ENCODE data around the gene CEP85. TPM values are rescaled to one million over a fixed set of nuclear protein-coding genes. Genes with fewer than 3 reads are reported as not detected.

Gene CEP85
- total and polyA plus RNA-seq, 12 donors: 7.0 to 74.5 (median 52.0) TPM

- Histone ChIP-seq H3K9me3 (no peaks in the 10 kb centered on the region), H3K4me1 (peaks cover 3 to 97% (median 51%) of the 10 kb centered on the region in 9 donors), H3K4me3 (no peak overlapping the region), H3K36me3 (peaks cover 0 to 10% (median 0%) of the 10 kb centered on the region in 9 donors), H3K27ac (peak overlapping the region in 9 of 10 donors; percentile 19 to 98 (median 55)), H3K27me3 (no peaks in the 10 kb centered on the region)
- ATAC-seq (no peak), DNase-seq (no peak)
- intact Hi-C loops (cut with DNase I): loop anchor here in 1 of 10 donors (5.0 kb wide), 1 partner anchor 34 kb away; no protein-coding TSS in a partner anchor
- 60 to 69% methylated on average over 5 of the region's 5 CpGs for whole genome bisulfite sequencing, 2 donors
- TF ChIP-seq CTCF (IDR thresholded peaks at IDR 0.05): no peak
These were observed 54.4 kb downstream of the CEP85 start for GRCh38 chr1:26288311-26288941.

- intact Hi-C loops (cut with DNase I): loop anchor here in 1 of 10 donors (5.0 kb wide), 1 partner anchor 33 kb away; no protein-coding TSS in a partner anchor
- DNase-seq (no peak), ATAC-seq (peak in 2 of 8 donors; percentile 1 to 16)
- Histone ChIP-seq H3K4me3 (no peak overlapping the region), H3K36me3 (peaks cover 0 to 1% (median 0%) of the 10 kb centered on the region in 9 donors), H3K9me3 (no peaks in the 10 kb centered on the region), H3K27me3 (no peaks in the 10 kb centered on the region), H3K4me1 (peaks cover 3 to 87% (median 44%) of the 10 kb centered on the region in 9 donors), H3K27ac (peak overlapping the region in 7 of 10 donors; percentile 19 to 98 (median 55))
- TF ChIP-seq CTCF (IDR thresholded peaks at IDR 0.05): no peak
- WGBS, 2 donors: 90% methylated on average over 21 of the region's 21 CpGs
These were observed 55.4 kb downstream of the CEP85 start for GRCh38 chr1:26289158-26290059.

- intact Hi-C loops (cut with DNase I): no loop called here
- Histone ChIP-seq H3K4me3 (no peak overlapping the region), H3K27ac (peak overlapping the region in 5 of 10 donors; percentile 46 to 98 (median 62)), H3K9me3 (no peaks in the 10 kb centered on the region), H3K36me3 (no peaks in the 10 kb centered on the region), H3K27me3 (no peaks in the 10 kb centered on the region), H3K4me1 (peaks cover 0 to 78% (median 35%) of the 10 kb centered on the region in 9 donors)
- no peak for TF ChIP-seq CTCF (IDR thresholded peaks at IDR 0.05)
- 81 to 86% methylated on average over 11 of the region's 11 CpGs for WGBS, 2 donors
- DNase-seq (no peak), ATAC-seq (peak in 3 of 8 donors; percentile 1 to 11 (median 9))
These were observed 56.3 kb downstream of the CEP85 start for GRCh38 chr1:26290122-26290881.

GRCh38 chr1:26290882-26291261 lies 56.9 kb downstream of the CEP85 start:
- intact Hi-C loops (cut with DNase I): no loop called here
- no peak overlapping the region for H3K4me3 ChIP-seq
- 71 to 84% methylated on average over 11 of the region's 11 CpGs for WGBS, 2 donors
- peaks cover 0 to 73% (median 29%) of the 10 kb centered on the region in 9 donors for H3K4me1 ChIP-seq
- no peaks in the 10 kb centered on the region for H3K27me3 ChIP-seq
- peak overlapping the region in 6 of 10 donors; percentile 9 to 98 (median 55) for H3K27ac ChIP-seq
- no peaks in the 10 kb centered on the region for H3K9me3 ChIP-seq
- ATAC-seq (peak in 4 of 8 donors; percentile 5 to 28 (median 18)), DNase-seq (no peak)
- peaks cover 0 to 4% (median 0%) of the 10 kb centered on the region in 9 donors for H3K36me3 ChIP-seq
- TF ChIP-seq CTCF (IDR thresholded peaks at IDR 0.05): no peak
